Neutrophil (primary cell): Measurements from ENCODE around the gene NTSR1.

Source experiments
- H3K27ac ChIP-seq: fragments of 200-600 bp; sonication (generic); 2 replicates; pipeline ENCODE4 v1.5.1; 2016; ENCODE audit warnings: mild to moderate bottlenecking, moderate library complexity
- H3K27me3 ChIP-seq: fragments of 200-600 bp; sonication (generic); 2 replicates; pipeline ENCODE4 v1.6.0; 2016; ENCODE audit warnings: mild to moderate bottlenecking
- H3K36me3 ChIP-seq: fragments of 200-600 bp; sonication (generic); 2 replicates; pipeline ENCODE4 v1.5.1; 2017
- H3K4me1 ChIP-seq, 2 experiments: fragments of 200-600 bp in 1 of 2; sonication (generic) in 1 of 2; 1 replicate in 1 of 2; 2 replicates in 1 of 2; pipeline versions ENCODE4 v1.5.1 to v1.6.1; 2013 to 2016; ENCODE audit warnings: low read depth in 1 of 2, low read length in 1 of 2, mild to moderate bottlenecking in 1 of 2, moderate library complexity in 1 of 2; ENCODE audit not compliant: control insufficient read depth in 1 of 2, insufficient read depth in 1 of 2
- H3K4me3 ChIP-seq, 2 experiments: fragments of 200-600 bp in 1 of 2; sonication (generic) in 1 of 2; 1 replicate in 1 of 2; 2 replicates in 1 of 2; pipeline ENCODE4 v1.5.1; 2013 to 2016; ENCODE audit warnings: low read depth in 1 of 2, low read length in 1 of 2, mild to moderate bottlenecking in 1 of 2, moderate library complexity in 1 of 2
- H3K9me3 ChIP-seq: fragments of 200-600 bp; sonication (generic); 2 replicates; pipeline ENCODE4 v1.5.1; 2016
- TF ChIP-seq, protein P1 (sequence below): fragments of 200-600 bp; sonication (generic); IDR thresholded peaks from 2 replicates; pipeline ENCODE4 v1.5.1; 2016; ENCODE audit warnings: antibody characterized with exemption

The NTSR1 gene

GRCh38 chr20:62715201-62715600 is 6.6 kb downstream of the NTSR1 start:
- no peak overlapping the region for H3K27ac ChIP-seq
- no peaks in the 10 kb centered on the region for H3K9me3 ChIP-seq
- H3K4me1 ChIP-seq: no peaks in the 10 kb centered on the region
- peaks cover 15% of the 10 kb centered on the region for H3K27me3 ChIP-seq
- H3K36me3 ChIP-seq: no peaks in the 10 kb centered on the region
- H3K4me3 ChIP-seq: no peak overlapping the region
- TF ChIP-seq, protein P1, sequence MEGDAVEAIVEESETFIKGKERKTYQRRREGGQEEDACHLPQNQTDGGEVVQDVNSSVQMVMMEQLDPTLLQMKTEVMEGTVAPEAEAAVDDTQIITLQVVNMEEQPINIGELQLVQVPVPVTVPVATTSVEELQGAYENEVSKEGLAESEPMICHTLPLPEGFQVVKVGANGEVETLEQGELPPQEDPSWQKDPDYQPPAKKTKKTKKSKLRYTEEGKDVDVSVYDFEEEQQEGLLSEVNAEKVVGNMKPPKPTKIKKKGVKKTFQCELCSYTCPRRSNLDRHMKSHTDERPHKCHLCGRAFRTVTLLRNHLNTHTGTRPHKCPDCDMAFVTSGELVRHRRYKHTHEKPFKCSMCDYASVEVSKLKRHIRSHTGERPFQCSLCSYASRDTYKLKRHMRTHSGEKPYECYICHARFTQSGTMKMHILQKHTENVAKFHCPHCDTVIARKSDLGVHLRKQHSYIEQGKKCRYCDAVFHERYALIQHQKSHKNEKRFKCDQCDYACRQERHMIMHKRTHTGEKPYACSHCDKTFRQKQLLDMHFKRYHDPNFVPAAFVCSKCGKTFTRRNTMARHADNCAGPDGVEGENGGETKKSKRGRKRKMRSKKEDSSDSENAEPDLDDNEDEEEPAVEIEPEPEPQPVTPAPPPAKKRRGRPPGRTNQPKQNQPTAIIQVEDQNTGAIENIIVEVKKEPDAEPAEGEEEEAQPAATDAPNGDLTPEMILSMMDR: no peak

GRCh38 chr20:62716198-62716940 is 7.7 kb downstream of the NTSR1 start:
- H3K4me3 ChIP-seq: no peak overlapping the region
- no peak overlapping the region for H3K27ac ChIP-seq

GRCh38 chr20:62716941-62717310 is 8.3 kb downstream of the NTSR1 start:
- Histone ChIP-seq H3K27me3 (no peaks in the 10 kb centered on the region), H3K4me3 (no peak overlapping the region), H3K9me3 (no peaks in the 10 kb centered on the region), H3K27ac (no peak overlapping the region), H3K36me3 (no peaks in the 10 kb centered on the region), H3K4me1 (no peaks in the 10 kb centered on the region)
- TF ChIP-seq, protein P1: no peak

More at GRCh38 chr20:62716198-62716940, 7.7 kb downstream of the NTSR1 start:
- H3K4me1 ChIP-seq: no peaks in the 10 kb centered on the region
- TF ChIP-seq, protein P1: no peak
- no peaks in the 10 kb centered on the region for H3K36me3 ChIP-seq
- no peaks in the 10 kb centered on the region for H3K9me3 ChIP-seq
- peaks cover 3% of the 10 kb centered on the region for H3K27me3 ChIP-seq

DNA sequence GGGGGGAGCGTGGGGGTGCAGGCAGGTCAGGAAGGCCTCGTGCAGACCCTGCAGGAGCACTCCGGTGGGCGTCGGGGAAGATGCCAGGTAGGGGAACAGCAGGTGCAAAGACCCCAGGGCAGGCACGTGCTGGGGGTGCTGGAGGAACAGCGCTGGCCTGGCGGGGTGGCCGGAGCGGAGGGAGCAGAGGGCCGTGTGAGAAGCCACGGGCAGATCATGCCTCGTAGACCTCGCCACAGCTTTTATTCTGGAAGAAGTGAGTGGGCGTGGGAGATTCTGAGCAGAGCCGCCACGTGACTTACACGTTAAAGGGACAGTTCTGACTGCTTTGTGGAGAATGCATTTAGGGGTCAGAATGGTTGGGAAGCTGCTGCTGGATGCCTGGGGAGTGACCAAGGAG is 9.3 kb downstream of the NTSR1 start:
- H3K4me3 ChIP-seq: no peak overlapping the region
- no peaks in the 10 kb centered on the region for H3K27me3 ChIP-seq
- no peak overlapping the region for H3K27ac ChIP-seq
- no peaks in the 10 kb centered on the region for H3K36me3 ChIP-seq
- H3K9me3 ChIP-seq: no peaks in the 10 kb centered on the region
- H3K4me1 ChIP-seq: no peaks in the 10 kb centered on the region
- TF ChIP-seq, protein P1: no peak

DNA sequence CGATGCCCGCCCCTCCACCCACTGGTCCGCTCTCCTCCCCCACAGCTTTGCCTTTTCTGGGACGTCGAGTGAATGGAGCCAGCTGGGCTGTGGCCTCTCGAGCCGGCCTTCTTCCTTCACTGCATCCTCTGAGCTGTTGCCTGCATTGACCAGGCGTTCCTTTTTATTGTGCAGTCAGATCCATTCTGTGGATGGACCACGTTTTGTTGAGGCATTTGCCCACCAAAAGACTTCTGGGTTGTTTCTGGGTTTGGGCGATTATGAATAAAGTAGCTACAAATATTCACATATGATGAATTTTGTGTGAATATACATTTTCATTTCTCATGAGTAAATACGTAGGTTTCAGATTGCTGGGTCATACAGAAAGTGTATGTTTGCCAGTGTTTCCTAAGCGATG is 9.9 kb downstream of the NTSR1 start:
- H3K9me3 ChIP-seq: no peaks in the 10 kb centered on the region
- H3K4me3 ChIP-seq: no peak overlapping the region
- no peak overlapping the region for H3K27ac ChIP-seq
- TF ChIP-seq, protein P1: no peak
- no peaks in the 10 kb centered on the region for H3K4me1 ChIP-seq
- H3K27me3 ChIP-seq: no peaks in the 10 kb centered on the region
- no peaks in the 10 kb centered on the region for H3K36me3 ChIP-seq
